ENCODE measurements around the gene PDE10A.
"Not testable (repeated sequence)": the region's sequence is repeated elsewhere in the genome, so short reads cannot be mapped to it uniquely, and the experiment has no call there.

Gene PDE10A

DNA sequence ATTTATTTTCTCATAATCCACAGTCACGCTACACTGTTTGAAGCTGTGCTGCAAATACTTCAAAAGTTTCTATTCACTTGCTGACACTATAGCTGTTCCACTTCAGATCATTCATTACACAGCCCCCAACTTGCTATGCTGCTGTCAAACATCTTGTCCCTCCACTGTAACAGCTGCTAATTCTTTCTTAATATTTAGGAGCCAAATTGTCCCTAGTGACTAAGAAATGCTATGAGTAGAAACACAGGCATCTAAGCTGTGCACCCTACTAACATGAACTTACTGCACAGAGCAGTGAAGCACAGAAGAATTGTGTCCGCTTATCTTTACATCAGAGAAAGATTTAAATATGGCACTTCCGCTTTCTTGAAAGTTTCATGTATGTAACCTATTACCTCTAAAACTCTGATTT is 91.3 kb downstream of the PDE10A start:
- in situ Hi-C loops (cut with MboI; ENCODE audit: low sequenced_read_pairs), result no loop called here
- Histone ChIP-seq H3K36me3 (replicated peaks) (no peaks in the 10 kb centered on the region), H3K4me3 (no peak overlapping the region), H3K4me1 (peaks cover 8% of the 10 kb centered on the region), H3K9me3 (no peaks in the 10 kb centered on the region), H3K27me3 (ENCODE audit: low read depth) (no peaks in the 10 kb centered on the region)
- no peak for DNase-seq (ENCODE audit: low spot score in 2 of 2)

DNA sequence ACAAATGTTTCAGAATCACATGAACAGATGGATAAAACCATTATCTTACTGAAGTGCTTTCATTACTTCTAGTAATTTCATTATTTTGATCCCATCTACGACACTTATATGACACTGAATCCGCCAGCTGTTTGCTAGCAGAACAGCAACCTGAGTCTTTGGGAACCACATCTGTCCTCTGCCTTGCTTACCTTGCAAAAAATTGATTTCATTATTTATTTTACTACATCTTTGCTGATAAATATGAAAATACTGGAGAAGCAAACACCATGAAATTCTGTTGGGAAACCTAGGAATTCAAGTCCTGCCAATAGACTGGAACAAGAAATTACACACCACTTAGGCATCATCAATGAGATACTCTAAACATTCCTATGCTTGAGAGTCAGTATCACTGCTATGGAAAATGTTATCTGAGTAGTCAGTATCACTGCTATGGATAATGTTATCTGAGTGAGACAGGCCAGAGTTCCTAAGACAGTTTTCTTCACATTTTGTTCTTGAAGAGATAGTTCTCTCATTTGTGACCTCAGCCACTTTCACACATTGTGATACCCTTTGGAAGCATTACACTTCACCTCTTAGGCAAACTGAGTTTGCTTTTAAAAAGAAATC is 91.9 kb downstream of the PDE10A start:
- H3K27me3 ChIP-seq (ENCODE audit: low read depth), result no peaks in the 10 kb centered on the region
- H3K9me3 ChIP-seq, result no peaks in the 10 kb centered on the region
- DNase-seq (ENCODE audit: low spot score in 2 of 2), result no peak
- no peak overlapping the region for H3K4me3 ChIP-seq
- no peaks in the 10 kb centered on the region for H3K36me3 ChIP-seq (replicated peaks)
- in situ Hi-C loops (cut with MboI; ENCODE audit: low sequenced_read_pairs), result no loop called here
- peaks cover 8% of the 10 kb centered on the region for H3K4me1 ChIP-seq

DNA sequence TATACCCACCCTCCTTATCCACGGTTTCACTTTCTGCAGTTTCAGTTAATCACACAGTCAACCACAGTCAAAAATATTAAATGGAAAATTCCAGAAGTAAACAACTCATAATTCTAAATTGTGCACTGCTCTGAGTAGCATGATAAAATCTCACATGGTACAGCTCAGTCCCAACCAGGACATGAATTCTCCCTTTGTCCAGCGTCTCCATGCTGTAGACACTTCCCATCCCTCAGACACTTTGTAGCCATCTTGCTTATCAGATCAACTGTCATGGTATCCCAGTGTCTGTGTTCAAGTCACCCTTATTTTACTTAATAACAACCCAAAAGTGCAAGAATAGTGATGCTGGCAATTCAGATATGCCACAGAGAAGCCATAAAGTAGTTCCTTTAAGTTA is 94.7 kb downstream of the PDE10A start:
- in situ Hi-C loops (cut with MboI; ENCODE audit: low sequenced_read_pairs), result no loop called here
- Histone ChIP-seq H3K36me3 (replicated peaks) (no peaks in the 10 kb centered on the region), H3K9me3 (no peaks in the 10 kb centered on the region; the same call in 1 of the 2 replicates), H3K4me1 (peaks cover under 1% of the 10 kb centered on the region; the same call in 1 of the 2 replicates), H3K4me3 (no peak overlapping the region), H3K27me3 (ENCODE audit: low read depth) (no peaks in the 10 kb centered on the region)
- no peak for DNase-seq (ENCODE audit: low spot score in 2 of 2)

DNA sequence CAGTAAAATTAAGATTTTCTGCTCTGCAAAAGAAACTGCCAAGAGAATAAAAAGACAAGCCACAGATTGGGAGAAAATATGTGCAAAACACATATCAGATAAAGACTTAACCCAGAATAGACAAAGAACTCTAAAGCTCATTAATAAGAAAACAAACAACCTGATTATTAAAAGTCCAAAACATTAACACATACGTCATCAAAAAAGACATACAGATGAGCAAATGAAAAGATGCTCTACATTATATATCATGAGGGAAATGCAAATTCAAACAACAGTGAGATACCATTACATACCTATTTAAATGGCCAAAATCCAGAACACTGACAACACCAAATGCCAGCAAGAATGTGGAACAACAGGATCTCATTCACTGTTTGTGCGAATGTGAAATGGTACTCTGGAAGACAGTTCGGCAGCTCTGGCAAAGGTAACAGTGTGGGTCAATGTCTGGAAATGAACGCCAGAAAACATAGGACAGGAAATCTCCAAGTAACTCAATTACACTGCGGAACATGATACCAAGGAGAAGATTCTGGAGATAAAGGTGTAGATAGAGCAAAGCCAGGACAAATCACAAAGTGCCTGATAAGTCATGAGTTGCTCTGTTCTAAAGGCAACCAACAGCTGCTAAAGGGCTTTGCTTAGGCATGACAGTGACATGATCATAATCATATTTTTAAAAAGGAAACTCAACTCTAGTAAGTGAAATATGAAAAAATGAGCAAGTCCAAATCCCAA is 96.8 kb downstream of the PDE10A start:
- no peaks in the 10 kb centered on the region; the same call in 1 of the 2 replicates for H3K9me3 ChIP-seq
- no peaks in the 10 kb centered on the region for H3K36me3 ChIP-seq (replicated peaks)
- DNase-seq (ENCODE audit: low spot score in 2 of 2), result no peak
- H3K27me3 ChIP-seq (ENCODE audit: low read depth), result no peaks in the 10 kb centered on the region
- H3K4me3 ChIP-seq, result no peak overlapping the region
- in situ Hi-C loops (cut with MboI; ENCODE audit: low sequenced_read_pairs), result no loop called here
- no peaks in the 10 kb centered on the region for H3K4me1 ChIP-seq

DNA sequence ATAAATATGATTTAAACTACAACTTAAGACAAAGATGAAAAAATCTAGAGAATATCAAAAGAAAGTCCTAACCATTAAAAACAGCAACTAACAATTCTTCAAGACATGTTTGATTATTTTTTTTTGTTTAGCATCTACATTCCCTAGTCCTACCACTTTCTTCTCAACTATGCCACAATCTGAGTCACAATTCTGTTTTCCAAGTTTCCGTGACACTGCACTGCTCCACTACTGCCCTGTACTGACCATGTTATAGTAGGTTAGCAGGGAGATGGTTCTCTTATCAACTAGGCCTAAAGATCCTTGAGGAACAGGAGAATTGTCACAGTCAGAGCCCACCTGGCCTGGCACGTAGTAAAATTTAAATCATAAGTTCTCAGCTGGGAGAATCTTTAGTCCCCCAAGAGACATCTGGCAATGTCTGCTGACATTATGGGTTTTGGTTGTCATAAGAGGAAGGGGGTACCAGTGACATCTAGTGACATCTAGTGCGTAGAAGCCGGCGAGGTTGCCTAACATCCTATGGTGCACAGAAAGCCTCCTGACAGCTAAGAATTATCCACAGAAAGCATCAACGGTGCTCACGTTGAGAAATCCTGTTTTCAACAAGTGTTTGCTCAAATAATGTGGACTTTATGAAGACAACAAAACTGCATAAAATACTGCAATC is 100.5 kb downstream of the PDE10A start:
- Histone ChIP-seq H3K27me3 (ENCODE audit: low read depth) (no peaks in the 10 kb centered on the region), H3K4me3 (no peak overlapping the region), H3K4me1 (no peaks in the 10 kb centered on the region), H3K9me3 (no peaks in the 10 kb centered on the region; the same call in 1 of the 2 replicates), H3K36me3 (replicated peaks) (no peaks in the 10 kb centered on the region)
- in situ Hi-C loops (cut with MboI; ENCODE audit: low sequenced_read_pairs), result no loop called here
- DNase-seq (ENCODE audit: low spot score in 2 of 2), result no peak

DNA sequence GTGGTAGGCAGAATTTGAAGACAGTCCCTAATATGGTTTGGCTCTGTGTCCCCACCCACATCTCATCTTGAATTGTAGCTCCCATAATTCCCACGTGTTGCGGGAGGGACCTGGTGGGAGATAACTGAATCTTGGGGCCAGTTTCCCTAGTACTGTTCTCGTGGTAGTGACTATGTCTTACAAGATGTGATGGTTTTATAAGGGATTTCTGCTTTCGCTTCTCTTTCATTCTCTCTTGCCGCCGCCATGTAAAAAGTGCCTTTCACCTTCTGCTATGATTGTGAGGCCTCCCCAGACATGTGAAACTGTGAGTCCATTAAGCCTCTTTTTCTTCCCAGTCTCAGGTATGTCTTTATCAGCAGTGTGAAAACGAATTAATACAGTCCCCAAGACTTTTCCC is 103.4 kb downstream of the PDE10A start:
- in situ Hi-C loops (cut with MboI; ENCODE audit: low sequenced_read_pairs), result no loop called here
- H3K27me3 ChIP-seq (ENCODE audit: low read depth), result no peaks in the 10 kb centered on the region

DNA sequence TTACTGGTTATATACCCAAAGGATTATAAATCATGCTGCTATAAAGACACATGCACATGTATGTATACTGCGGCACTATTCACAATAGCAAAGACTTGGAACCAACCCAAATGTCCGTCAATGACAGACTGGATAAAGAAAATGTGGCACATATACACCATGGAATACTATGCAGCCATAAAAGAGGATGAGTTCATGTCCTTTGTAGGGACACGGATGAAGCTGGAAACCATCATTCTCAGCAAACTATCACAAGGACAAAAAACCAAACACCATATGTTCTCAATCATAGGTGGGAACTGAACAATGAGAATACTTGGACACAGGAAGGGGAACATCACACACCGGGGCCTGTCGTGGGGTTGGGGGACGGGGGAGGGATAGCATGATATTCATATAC is 104.9 kb downstream of the PDE10A start:
- H3K4me3 ChIP-seq; H3K27me3 ChIP-seq (ENCODE audit: low read depth); in situ Hi-C loops (cut with MboI; ENCODE audit: low sequenced_read_pairs); H3K36me3 ChIP-seq (replicated peaks); DNase-seq (ENCODE audit: low spot score in 2 of 2); H3K9me3 ChIP-seq; H3K4me1 ChIP-seq: not testable (repeated sequence)

More for the DNA sequence above, 103.4 kb downstream of the PDE10A start:
- no peaks in the 10 kb centered on the region for H3K4me1 ChIP-seq
- H3K36me3 ChIP-seq (replicated peaks), result no peaks in the 10 kb centered on the region
- no peak overlapping the region for H3K4me3 ChIP-seq
- no peaks in the 10 kb centered on the region for H3K9me3 ChIP-seq
- DNase-seq (ENCODE audit: low spot score in 2 of 2), result no peak

DNA sequence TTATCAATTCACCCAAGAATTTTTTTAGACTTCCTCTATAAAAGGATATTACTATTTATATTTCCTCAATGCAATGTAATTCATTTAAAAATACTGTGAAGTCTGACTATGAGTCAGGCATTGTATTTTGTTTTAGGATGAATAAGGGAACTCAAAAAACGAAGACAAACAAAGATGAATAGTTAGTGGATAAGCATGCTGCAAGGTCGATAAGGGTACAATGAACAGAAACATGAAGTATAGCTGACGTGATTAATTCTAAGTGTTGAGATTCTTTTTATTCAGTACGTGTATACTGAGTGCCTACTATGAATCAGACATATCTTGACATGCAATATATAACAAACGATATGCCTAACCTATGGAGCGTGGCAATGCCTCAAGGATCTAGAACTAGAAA is 105.4 kb downstream of the PDE10A start:
- no peak for DNase-seq (ENCODE audit: low spot score in 2 of 2)
- Histone ChIP-seq H3K4me3 (no peak overlapping the region), H3K9me3 (no peaks in the 10 kb centered on the region), H3K4me1 (peaks cover 7% of the 10 kb centered on the region), H3K27me3 (ENCODE audit: low read depth) (no peaks in the 10 kb centered on the region), H3K36me3 (replicated peaks) (no peaks in the 10 kb centered on the region)
- in situ Hi-C loops (cut with MboI; ENCODE audit: low sequenced_read_pairs), result no loop called here

DNA sequence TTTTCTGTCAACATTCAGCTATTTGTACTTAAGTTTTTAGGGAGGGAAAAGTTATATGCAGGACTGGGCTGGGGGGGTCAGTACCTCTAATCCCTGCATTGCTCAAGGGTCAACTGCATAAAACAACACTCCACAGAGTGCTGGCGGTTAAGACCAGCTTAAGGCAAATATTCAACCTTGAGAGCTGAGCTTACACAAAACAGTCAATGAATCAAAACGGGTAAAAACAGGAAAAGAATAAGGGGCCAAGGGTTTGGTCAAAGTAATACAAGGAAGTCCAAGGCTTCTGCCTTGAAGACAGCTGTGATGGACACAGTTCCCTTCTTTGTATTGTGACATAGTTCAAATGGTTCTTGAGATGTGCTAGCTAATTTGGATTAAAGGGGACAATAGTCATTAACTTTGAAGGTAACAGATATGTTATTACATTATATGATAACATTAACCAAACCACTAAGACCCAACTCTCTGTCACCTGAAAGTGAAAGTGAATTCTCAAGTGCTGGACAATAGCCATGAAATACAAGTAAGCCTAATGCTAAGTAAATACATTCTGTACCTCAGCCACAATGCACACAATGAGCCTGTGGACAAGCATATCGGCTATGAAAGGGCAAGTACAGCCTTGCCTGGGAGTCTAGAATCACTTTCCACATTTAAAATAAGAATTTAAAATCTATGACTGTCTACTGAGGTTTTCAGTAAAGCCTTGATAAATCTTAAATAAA is 106.8 kb downstream of the PDE10A start:
- H3K36me3 ChIP-seq (replicated peaks), result no peaks in the 10 kb centered on the region
- in situ Hi-C loops (cut with MboI; ENCODE audit: low sequenced_read_pairs), result no loop called here
- peak; percentile 54 to 57 for DNase-seq (ENCODE audit: low spot score in 2 of 2)
- no peaks in the 10 kb centered on the region for H3K27me3 ChIP-seq (ENCODE audit: low read depth)
- H3K4me3 ChIP-seq, result no peak overlapping the region
- no peaks in the 10 kb centered on the region for H3K9me3 ChIP-seq
- H3K4me1 ChIP-seq, result peaks cover 7% of the 10 kb centered on the region

DNA sequence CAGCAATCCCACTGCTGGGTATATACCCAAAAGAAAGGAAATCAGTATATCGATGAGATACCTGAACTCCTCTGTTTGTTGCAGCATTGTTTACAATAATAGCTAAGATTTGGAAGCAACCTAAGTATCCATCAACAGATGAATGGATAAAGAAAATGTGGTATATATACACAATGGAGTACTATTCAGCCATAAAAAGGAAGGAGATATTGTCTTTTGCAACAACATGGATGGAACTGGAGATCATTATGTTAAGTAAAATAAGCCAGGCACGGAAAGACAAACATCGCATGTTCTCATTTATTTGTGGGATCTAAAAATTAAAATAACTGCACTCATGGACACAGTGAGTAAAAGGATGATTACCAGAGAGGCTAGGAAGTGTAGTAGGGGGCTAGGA is 108.4 kb downstream of the PDE10A start:
- H3K9me3 ChIP-seq; DNase-seq (ENCODE audit: low spot score in 2 of 2); H3K4me3 ChIP-seq; H3K36me3 ChIP-seq (replicated peaks); in situ Hi-C loops (cut with MboI; ENCODE audit: low sequenced_read_pairs); H3K27me3 ChIP-seq (ENCODE audit: low read depth); H3K4me1 ChIP-seq: not testable (repeated sequence)

DNA sequence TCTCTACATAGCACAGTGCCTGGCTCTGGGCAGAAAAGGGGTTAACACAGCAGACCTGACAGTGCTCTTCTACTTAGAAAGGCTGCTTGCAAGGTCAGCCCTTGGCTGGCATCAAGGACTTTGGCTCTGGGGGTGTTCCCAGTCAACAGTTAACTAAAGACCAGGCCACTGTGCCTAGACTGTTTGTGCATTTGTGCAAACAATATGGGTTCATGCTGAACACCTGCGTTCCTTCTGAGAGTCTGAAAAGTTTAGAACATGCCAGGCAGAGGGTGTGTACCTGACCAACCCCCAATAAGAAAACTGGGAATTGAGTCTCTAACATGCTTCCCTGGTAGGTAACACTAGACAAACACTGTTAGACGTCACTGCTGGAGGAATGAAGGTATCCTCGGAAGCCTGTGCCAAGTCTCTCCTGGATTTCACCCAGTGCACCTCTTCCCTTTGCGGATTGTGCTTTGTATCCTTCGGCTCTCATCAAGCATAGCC is 110.7 kb downstream of the PDE10A start:
- H3K27me3 ChIP-seq (ENCODE audit: low read depth), result no peaks in the 10 kb centered on the region
- H3K36me3 ChIP-seq (replicated peaks), result no peaks in the 10 kb centered on the region
- no peaks in the 10 kb centered on the region for H3K9me3 ChIP-seq
- DNase-seq (ENCODE audit: low spot score in 2 of 2), result no peak
- H3K4me1 ChIP-seq, result peaks cover 7% of the 10 kb centered on the region
- in situ Hi-C loops (cut with MboI; ENCODE audit: low sequenced_read_pairs), result no loop called here
- H3K4me3 ChIP-seq, result no peak overlapping the region

DNA sequence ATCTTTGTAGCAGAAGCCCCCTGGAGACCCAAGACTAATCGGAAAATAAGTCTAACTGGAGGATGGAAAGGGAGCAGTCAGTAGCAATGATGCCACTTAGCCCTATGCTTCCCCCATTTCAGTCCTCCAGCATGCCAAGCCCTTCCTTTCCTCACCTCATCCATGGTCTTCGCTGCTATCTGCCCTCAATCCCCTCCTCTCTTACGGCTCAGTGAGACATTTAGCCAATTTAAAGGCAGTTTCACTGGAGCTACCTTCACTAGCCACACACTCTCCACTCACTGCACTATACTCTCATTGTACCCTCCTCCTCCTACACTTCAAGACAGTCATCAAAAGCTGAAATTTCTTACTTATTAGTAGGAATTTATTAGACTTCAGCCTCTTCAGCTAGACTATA is 111.2 kb downstream of the PDE10A start:
- peaks cover 7% of the 10 kb centered on the region for H3K4me1 ChIP-seq
- in situ Hi-C loops (cut with MboI; ENCODE audit: low sequenced_read_pairs), result no loop called here
- no peaks in the 10 kb centered on the region for H3K9me3 ChIP-seq
- no peak overlapping the region for H3K4me3 ChIP-seq
- H3K27me3 ChIP-seq (ENCODE audit: low read depth), result no peaks in the 10 kb centered on the region
- DNase-seq (ENCODE audit: low spot score in 2 of 2), result no peak
- H3K36me3 ChIP-seq (replicated peaks), result no peaks in the 10 kb centered on the region

DNA sequence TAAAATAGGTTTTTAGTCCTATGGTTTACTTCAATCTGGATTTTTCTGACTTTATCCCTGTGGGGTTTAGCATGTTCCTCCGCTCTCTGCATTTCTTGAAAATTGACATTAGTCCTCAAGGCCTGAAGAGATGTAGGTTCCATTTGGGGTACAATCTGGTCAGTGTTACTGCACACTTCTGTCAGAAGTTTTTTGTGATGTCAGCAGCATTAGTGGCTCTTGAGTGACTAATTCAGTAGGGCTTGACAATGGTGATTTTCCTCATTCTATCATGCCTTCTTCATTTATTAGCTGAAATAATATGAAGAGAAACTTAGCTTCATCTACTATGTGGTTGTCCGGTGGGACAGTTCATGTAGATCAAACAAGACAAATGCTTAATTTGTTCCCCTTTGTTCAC is 114.6 kb downstream of the PDE10A start:
- H3K4me1 ChIP-seq, result no peaks in the 10 kb centered on the region; the same call in 1 of the 2 replicates
- no peaks in the 10 kb centered on the region for H3K36me3 ChIP-seq (replicated peaks)
- in situ Hi-C loops (cut with MboI; ENCODE audit: low sequenced_read_pairs), result no loop called here
- no peak for DNase-seq (ENCODE audit: low spot score in 2 of 2)
- H3K9me3 ChIP-seq, result no peaks in the 10 kb centered on the region
- H3K4me3 ChIP-seq, result no peak overlapping the region
- no peaks in the 10 kb centered on the region for H3K27me3 ChIP-seq (ENCODE audit: low read depth)

Data from HAP-1 (cell line).